ENCODE data around the gene AKAP1.

DNA sequence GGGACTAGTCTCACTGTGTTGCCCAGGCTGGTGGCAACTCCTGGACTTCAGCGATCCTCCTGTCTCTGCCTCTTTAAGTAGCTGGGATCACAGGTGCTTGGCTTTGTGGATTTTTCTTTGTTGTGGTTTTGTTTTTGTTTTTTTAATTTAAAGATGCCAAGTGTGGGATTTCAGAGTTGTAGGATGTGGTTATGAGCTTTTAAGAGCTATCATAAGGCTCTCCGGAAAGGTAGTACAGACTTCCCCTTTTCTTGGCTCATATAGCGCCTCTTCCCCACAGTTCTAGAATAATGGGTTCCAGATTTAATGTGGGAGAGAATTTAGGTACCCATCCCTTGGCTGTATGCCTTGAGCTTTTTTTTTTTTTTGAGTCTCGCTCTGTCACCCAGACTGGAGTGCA, 17.1 kb downstream of the AKAP1 start:
- no peak for TF ChIP-seq POLR2A (IDR thresholded peaks at IDR 0.05)
- TF ChIP-seq, protein P1, sequence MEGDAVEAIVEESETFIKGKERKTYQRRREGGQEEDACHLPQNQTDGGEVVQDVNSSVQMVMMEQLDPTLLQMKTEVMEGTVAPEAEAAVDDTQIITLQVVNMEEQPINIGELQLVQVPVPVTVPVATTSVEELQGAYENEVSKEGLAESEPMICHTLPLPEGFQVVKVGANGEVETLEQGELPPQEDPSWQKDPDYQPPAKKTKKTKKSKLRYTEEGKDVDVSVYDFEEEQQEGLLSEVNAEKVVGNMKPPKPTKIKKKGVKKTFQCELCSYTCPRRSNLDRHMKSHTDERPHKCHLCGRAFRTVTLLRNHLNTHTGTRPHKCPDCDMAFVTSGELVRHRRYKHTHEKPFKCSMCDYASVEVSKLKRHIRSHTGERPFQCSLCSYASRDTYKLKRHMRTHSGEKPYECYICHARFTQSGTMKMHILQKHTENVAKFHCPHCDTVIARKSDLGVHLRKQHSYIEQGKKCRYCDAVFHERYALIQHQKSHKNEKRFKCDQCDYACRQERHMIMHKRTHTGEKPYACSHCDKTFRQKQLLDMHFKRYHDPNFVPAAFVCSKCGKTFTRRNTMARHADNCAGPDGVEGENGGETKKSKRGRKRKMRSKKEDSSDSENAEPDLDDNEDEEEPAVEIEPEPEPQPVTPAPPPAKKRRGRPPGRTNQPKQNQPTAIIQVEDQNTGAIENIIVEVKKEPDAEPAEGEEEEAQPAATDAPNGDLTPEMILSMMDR (IDR thresholded peaks at IDR 0.05) = no peak

Data from upper lobe of left lung (tissue), 4 donors.